Head of caudate nucleus (tissue), 42 donors: ENCODE measurements around the gene CTNNA2.

Source experiments
- DNase-seq, 42 donors: peaks; one replicate each; pipeline versions ENCODE4 v3.0.0 to v3.0.0-alpha.2; 2020 to 2021; ENCODE audit warnings: mixed read lengths in 7 of 42
- intact Hi-C: fragments of 100-400 bp; cut with DNase I; formaldehyde crosslinking; loops from one replicate; pipeline ENCODE4 v1.15.0; 2022

Gene CTNNA2

DNA sequence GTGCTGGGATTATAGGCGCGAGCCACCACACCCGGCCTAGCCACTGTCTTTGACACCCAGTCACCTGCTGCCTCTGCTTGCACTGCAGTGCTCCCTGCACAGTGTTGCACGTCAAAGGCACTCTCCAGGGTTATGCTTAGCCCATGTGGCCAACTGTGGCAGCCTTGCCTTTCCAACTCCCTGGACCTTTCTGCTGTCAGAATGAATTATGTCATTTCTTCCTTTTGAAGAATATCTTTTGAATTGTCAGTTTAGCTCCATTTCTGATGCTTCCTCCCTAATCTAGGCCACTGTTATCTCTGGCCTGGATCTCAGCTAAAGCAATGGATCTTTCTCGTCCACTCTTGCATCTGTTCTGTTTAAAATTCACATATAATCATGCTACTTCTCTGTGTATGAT is 821.0 kb downstream of the CTNNA2 start:
- DNase-seq, result no peak
- intact Hi-C loops, result no loop called here

DNA sequence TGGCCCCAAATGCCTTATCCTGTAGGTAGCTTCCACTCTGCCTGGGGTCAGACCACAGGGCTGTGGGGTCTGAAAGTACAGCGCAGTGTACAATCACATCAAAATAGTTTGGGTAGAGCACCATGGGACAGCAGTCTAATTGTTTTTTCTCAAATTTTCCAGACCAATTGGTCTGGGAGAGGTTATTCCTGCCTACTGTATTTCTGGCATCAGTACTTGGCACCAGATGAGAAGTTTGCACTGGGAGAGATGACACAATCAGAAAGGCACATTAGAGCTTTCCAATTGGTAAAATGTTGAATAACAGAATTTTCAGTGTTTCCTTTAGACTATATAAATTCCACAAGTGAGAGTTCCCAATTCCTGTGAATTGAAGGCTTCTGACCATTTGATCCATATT is 822.6 kb downstream of the CTNNA2 start:
- DNase-seq, result no peak
- intact Hi-C loops, result no loop called here

DNA sequence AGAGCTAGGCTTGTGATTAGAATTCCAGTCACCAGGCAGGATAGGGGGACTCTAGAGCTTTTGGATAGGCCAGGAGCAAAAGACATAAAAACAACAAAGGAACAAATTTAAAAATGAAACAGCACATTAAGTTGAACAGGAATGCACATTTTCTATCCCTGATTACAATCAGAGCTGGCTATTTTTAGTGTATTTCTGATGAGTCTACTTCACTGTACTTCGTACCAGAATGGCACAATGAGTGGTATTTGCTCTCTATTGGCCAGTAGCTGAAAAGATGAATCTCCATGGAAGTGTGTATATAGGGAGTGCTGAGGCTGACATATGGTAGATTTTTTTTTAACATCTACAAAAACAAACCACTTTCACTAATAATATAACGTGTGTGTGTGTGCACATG is 825.9 kb downstream of the CTNNA2 start:
- no peak for DNase-seq
- intact Hi-C loops, result no loop called here

DNA sequence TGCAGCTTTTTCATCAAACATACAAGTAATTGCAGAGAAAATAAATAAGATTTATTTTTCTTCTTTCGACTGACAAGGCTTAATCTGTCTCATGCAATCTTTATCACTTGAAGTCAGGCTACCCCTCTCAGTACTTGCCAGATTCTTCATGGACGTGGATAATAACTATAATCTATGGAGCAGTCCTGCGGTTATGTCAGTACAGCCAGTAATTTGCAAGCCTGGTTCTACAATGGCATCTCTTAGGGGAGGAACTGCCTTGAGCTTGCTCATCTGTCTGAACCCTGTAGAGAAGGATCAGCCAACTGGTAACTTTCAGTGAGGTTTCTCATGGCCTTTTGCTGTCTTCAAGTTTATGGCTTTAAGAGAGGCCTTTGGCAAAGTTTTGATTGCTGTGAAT is 827.2 kb downstream of the CTNNA2 start:
- intact Hi-C loops, result no loop called here

DNA sequence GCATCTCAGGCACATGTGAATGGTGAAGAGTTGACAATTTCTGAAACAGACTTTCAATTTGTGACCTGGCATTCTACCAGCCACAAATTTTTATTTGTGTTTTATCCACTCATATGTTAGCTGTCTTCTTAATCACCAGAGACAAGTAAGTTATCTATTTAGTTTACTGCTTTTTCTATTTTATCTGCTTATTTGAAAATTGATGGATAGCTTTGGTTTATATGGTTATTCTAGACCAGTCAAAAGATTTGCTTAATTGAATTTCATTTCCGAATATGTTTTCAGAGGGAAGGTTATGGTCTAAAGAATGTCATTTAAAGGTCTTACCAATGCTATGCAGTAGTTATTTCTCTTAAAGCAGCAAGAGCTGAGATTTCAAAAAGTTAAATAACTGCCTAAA is 835.2 kb downstream of the CTNNA2 start:
- intact Hi-C loops, result no loop called here
- DNase-seq, result no peak

More for the DNA sequence above, 827.2 kb downstream of the CTNNA2 start:
- DNase-seq, result no peak

DNA sequence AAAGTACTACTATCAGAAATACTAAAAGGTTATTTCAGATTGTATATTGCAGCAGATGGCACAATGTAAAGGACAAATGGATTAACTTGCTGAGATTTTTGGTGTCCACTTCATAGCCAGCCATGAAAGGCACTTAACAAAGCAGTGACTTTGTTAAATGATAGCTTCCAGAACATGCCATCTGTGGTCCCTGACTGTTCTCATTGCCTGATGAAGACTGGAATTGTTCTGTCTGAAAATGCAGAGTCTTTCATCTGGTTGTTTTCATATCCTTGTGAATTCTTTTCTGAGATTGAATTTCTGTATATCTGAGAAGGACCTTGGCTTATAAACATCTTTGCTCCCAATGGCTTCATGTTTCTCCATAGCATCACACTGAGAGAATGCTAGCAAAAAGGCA is 836.1 kb downstream of the CTNNA2 start:
- intact Hi-C loops, result no loop called here
- DNase-seq, result peak in 1 of 42 donors; percentile 39

DNA sequence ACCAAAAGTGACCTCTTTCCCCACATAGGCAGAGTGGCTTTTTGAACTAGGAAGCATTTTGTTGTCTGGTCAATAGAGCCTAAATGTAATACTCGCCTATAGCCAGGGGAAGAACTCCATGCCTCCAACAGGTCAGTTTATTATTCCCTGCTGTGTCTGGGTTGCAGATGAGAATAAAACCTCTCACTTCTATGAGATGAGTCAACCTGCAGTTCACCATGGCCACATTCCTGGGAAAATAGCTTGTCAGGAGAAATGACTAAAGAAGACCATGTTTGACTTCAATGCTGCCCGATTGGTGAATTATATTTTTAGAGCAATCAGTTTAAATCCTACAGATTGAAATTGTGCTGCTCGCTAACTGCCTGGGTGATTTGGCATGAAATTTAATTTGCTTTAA is 838.4 kb downstream of the CTNNA2 start:
- intact Hi-C loops, result no loop called here
- no peak for DNase-seq

DNA sequence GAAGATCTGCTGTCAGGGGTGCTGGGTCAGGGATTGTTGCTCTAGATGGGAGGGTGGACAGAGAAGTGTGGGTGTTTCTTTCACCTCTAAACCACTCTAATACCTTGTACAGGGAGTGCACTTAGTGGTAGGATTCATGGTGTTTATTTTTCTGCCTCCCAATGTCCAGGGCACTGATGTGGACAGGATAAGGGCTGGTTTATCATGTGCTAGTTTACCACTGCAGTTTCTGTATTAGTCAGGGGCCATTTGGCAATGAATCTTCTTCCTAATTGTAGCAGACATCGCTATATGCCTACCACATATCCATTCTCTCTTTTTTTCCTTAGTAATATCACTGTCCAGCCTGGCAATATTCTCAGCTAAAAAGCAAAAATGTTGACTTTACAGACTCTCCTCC is 842.0 kb downstream of the CTNNA2 start:
- intact Hi-C loops, result no loop called here
- no peak for DNase-seq

DNA sequence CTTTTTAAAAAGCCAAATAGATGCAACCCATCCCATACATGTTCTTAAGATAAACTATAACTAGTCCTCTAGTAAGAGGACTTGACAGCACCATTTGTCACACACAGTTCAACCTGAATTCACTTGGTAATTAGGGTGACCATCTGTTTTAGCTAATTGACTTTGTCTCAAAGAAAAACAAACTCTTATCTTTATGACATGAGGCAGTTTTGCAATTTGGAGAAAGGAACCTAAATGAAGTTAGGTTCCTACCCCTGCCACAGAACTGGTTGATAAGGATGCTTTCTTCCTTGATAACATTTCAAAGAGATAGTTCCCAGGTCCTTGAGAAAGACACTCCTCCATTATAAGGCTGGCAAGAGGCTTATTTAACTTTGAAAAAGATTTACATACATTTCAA is 849.1 kb downstream of the CTNNA2 start:
- intact Hi-C loops, result no loop called here
- DNase-seq, result no peak

DNA sequence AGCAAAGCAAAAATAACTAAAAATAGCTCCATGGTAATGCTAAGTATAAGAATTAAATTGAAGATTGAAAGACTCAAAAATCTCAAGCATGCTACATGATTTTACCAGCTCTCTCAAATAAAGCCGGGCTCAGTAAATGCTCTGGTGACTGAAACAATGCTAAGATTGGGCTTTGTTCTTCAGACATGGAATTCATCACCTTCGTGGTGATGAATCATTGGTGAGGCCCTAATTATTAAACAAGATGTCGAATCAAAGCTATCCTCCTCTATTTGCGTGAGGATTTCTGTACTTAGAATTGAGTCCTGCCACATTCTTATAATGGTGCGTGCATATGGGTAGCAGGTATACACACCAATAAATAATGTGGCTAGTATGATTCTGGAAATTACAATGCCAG is 850.5 kb downstream of the CTNNA2 start:
- no peak for DNase-seq
- intact Hi-C loops, result no loop called here

DNA sequence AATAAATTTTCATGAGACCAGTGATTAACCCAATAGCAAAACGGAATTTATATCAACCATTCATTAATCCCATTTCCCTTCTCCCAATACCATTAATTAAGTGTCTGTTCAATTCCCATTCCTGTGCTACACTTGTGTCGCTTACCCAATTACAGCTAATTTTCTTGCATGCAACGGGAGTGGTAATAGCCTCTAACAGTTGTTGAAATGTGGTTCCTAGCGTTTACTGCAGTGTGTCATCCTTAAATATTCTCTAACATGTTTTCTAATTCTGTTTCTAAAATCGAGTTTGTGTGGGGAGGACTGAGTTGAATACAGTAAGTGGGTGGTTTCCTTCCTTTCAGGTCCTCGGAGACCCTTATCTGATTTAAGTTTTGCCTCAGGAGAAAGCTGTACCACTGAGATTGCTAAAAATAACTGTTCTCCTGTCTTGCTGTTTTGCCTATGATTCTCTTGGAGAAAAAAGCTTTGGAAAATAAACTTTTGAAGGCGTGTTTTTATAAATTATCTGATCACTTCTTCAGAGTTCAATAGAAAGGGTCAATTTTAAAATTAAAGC is 851.0 kb downstream of the CTNNA2 start:
- no peak for DNase-seq
- intact Hi-C loops, result no loop called here

DNA sequence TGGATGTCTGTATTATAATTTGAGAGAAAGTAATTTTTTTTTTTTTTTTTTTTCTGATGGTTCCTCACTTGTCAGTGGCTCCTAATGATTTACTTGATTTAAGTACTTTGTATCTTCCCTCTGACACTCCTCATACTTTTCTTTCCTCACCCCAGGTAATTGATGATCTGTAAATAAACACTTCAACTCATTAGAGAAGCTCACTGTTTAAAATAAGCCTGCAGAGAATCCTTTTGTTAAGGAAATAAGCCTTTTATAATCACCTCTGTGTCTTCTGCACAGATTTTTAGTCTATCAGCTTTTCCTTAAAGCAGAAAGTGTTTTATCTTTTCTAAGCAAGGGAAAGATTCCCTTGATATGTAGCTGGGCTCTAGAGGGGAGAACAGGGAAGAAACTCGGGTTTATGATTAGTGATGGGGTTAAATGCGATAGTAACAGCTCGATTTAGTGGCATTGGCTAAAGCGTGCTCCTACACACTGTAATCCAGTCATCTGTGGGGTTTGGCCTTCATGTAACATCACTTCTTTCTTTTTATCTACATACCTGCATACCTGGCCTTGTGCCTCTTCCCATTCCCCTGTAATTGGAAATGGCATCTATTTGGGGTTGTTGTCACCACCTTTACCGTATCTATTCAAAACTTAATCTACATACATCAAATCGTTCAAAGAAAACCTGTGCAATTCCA is 851.8 kb downstream of the CTNNA2 start:
- DNase-seq, result no peak
- intact Hi-C loops, result no loop called here

DNA sequence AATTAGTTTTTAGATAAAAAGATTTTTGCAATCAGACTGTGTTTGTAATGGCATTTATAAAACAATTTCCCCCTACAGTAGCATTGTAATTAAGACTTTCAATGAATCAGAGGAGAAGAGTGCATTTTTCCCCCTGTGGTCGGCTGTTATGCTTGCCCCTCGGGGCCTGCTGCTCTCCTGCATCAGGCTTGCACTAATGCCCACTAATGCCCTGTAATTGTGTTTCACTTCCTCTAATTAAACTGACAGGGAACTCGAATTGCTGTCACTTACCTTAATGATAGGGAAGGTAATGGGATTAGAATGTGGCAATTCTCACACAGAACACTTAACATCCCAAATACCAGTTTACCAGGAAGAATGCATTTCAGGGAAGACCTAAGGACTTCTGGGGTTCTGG is 852.9 kb downstream of the CTNNA2 start:
- intact Hi-C loops, result no loop called here
- DNase-seq, result no peak

DNA sequence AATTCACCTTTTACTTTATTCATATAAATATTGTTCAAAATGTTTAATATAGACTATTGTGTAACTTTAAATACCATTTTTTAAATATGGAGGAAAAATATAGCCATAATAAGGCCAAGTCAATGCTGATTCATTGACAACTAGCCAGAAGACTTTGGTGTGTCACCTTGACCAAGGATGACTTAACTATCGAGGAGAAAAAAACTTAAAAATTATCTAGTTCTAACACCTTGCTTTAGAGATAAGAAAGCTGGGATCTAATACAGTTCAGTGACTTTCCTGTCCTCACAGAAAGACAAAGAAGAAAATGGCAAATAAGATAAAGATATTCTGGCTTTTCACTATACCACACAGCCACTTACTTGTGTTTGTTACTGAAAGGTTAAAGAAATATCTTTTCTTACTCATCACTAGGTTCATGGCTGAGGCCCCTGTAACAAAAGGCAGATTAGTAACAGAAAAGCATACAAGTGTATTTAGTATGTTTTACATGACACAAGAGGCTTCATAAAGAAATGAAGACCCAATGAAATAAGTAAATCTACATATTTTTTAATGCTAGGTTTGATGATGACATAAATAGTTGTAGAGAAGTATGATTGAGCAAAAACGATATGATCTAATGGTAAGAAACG is 857.6 kb downstream of the CTNNA2 start:
- DNase-seq, result no peak
- intact Hi-C loops, result no loop called here

DNA sequence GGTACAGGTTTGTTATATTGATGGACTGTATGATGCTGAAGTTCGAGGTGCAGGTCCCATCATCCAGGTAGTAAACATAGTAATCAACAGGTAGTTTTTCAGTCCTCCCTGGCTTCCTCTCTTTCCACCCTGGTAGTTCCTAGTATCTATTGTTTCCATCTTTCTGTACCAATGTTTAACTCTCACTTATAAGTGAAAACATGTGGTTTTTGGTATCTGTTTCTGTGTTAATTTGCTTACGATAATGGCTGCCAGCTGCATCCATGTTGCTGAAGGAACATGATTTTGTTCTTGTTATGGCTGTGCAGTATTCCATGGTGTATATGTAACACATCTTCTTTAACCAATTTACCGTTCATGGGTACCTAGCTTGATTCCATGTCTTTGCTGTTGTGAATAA is 861.3 kb downstream of the CTNNA2 start:
- intact Hi-C loops, result no loop called here
- DNase-seq, result no peak

DNA sequence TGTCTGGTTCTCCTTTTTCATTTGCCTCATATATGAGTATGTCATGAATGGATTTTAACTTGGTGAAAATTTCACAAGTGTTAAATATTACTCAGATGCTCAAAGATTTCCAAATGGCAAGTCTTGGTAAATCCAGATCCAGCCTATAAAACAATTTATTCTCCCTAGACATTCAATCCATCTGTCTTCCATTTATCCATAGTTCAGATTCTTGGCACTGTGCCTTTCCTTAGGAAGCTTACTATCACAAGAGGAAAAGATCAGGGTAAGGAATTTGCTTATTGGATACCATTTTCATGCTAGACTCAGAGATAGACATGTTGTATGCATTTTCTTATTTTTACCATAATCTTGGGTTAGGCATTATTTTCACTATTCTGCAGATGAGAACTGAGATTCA is 864.2 kb downstream of the CTNNA2 start:
- DNase-seq, result no peak
- intact Hi-C loops, result no loop called here

DNA sequence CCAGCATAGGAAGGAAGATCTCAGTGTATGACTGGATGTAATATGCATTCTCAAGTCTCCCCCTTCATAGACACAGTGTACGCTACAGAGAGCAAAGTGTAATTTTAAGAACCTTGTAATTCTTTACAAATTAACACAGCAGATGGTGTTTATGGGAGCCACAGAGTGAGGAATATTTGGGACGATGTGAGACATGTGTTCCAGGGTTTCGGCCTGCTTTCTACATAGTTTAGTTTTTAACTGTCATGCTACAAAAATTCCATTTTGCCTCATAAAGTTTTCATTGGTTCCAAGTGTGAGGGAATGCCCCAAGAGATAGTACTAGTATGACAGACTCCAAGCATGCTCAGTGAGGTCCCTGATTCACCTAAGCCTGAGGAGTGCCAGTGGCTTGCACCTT is 867.9 kb downstream of the CTNNA2 start:
- no peak for DNase-seq
- intact Hi-C loops, result no loop called here

DNA sequence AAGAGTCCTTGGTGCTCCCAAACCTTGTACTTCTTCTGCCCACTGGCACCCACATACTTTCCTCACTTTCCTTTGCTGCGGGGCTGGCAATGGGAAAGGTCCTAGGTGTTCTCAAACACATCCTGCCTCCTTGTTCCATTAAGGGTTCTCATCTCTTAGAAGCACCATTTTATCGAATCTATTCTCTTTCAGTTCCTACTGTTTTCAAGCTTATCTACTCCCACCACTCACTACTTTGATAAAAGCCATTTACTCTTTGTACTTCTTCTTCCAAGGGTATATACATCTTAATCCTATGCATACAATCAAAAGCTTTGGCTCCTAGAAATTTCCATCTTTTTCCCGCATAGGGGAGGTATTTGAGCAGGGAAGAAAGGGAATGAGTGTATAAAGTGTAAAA is 868.8 kb downstream of the CTNNA2 start:
- intact Hi-C loops, result no loop called here
- DNase-seq, result no peak

DNA sequence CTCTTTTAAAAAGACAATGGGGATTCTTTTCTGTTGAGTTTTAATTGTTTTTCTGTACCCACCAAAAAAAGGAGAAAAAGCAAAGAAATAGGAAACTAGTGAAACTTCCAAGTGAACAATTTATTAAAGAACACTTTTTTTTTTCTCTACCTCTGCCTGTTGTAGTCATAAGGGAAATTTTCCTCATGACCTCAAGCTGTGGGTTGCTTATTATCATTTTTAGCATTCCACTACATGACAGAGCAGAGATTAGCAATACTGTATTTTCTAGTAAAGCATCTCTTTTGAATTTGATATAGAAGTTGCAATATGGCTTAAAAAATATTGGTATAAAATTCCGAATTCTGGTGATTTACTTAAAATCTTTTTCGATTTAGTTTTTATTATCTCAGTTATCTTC is 879.6 kb downstream of the CTNNA2 start:
- intact Hi-C loops, result no loop called here
- no peak for DNase-seq

DNA sequence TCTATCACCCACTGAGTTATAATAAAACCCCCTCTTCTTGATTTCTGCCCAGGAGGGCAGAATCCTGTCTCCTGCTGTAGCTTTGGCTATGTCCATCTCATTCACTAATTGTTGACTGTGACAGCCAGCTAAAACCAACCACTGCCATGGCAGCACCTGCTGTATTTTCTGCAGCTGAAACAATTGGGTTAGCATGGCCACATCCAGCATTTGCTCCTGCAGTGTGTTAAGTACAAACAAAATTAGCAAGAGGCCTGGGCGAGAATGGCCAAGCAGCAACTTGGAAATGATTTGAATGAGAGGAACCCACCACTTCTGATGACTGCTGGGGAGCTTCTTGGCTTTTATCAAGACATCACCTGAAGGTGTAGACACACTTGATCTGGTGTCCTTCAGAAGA is 881.1 kb downstream of the CTNNA2 start:
- DNase-seq, result no peak
- intact Hi-C loops, result no loop called here

DNA sequence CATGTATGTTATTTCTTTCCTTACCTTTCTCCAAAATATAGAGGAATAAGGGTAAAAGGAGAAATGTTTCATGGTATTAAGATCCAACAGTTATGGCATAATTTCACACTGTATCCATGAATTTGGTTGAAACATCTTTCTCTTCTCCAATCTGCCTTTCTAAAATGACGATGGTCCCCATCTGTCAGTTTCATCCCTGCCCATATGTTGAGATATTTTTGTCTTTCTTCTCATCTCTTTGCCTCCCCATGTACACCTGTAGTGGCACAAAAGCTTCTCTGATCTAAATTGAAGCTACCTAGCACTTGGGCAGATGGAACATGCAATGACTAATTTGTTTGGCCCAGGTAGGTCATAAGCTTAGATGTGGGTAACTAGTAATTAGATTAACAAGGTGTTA is 882.4 kb downstream of the CTNNA2 start:
- intact Hi-C loops, result no loop called here
- DNase-seq, result no peak
